HepG2 (cell line): ENCODE measurements around the gene PODXL. TPM values are rescaled to one million over a fixed set of nuclear protein-coding genes. Genes with fewer than 3 reads are reported as not detected.
A peak's percentile ranks its signal among the peaks of the same experiment; 100 is the strongest.

Experiments used
- ATAC-seq: fragments of 200-7000 bp; cut with Tn5 transposase; 3 replicates; pipeline ENCODE4 v1.9.1; 2020; ENCODE audit warnings: mild to moderate bottlenecking, moderate library complexity
- BruUV-seq: library from RNA; stranded (reverse); fragments of 400-500 nt; replicated peaks from 2 replicates; lab custom pipeline; 2021; lab: Mats Ljungman, UMichigan
- CTCF ChIA-PET: fragments of 300-600 bp; formaldehyde crosslinking; extraction: SDS; loops from one replicate; lab custom pipeline; 2021; ENCODE audit warnings: low total read pairs, inconsistent platforms, low intra/inter-chr PET ratio; lab: Yijun Ruan, JAX
- POLR2A ChIA-PET: fragments of 350-600 bp; sonication (Branson Sonifier 250); formaldehyde crosslinking; loops from one replicate; lab custom pipeline; 2020; ENCODE audit warnings: antibody characterized with exemption, inconsistent platforms; lab: Yijun Ruan, JAX
- DNase-seq: peaks from one replicate; pipeline ENCODE4 v3.0.0-alpha.2; 2015; ENCODE audit warnings: low spot score
- FAIRE-seq: peaks from 3 replicates; lab custom pipeline; 2011; peaks lifted over from hg19 to GRCh38; lab: Jason Lieb, UNC
- H2AFZ ChIP-seq: one replicate; pipeline ENCODE4 v1.6.1; 2011; ENCODE audit warnings: low read length, inconsistent platforms
- H3K27ac ChIP-seq: fragments of 300-600 bp; 3 replicates; pipeline ENCODE4 v1.8.0; 2011; ENCODE audit warnings: mixed run types, mild to moderate bottlenecking, mixed read lengths, low read length, inconsistent platforms; ENCODE audit not compliant: insufficient read depth; ENCODE audit errors: extremely low read length
- H3K27me3 ChIP-seq, 2 experiments: fragments of 200-600 bp in 1 of 2; 2 replicates in 1 of 2; 3 replicates in 1 of 2; pipeline versions ENCODE4 v1.6.0 to v1.8.0; 2011; ENCODE audit warnings: low read length in 2 of 2, mild to moderate bottlenecking in 2 of 2, moderate library complexity in 2 of 2, inconsistent platforms in 1 of 2; ENCODE audit not compliant: insufficient read depth in 2 of 2, control insufficient read depth in 1 of 2
- H3K36me3 ChIP-seq, 2 experiments: fragments of 200-600 bp in 1 of 2; replicated peaks in 1 of 2; 2 replicates in 1 of 2; 3 replicates in 1 of 2; pipeline versions ENCODE4 v1.5.1 to v1.8.0; 2011; ENCODE audit warnings: low read length in 2 of 2, inconsistent platforms in 1 of 2; ENCODE audit not compliant: insufficient read depth in 2 of 2, control insufficient read depth in 1 of 2
- H3K4me1 ChIP-seq: 2 replicates; pipeline ENCODE4 v1.5.1; 2012; ENCODE audit warnings: low read length, inconsistent platforms; ENCODE audit not compliant: insufficient read depth
- H3K4me2 ChIP-seq: 2 replicates; pipeline ENCODE4 v1.6.0; 2011; ENCODE audit warnings: low read depth, low read length, inconsistent platforms
- H3K4me3 ChIP-seq, 3 experiments: fragments of 200-600 bp in 1 of 3; sonication (generic), shearing (Covaris generic) in 1 of 3; replicated peaks in 1 of 3; 2 replicates each; pipeline ENCODE4 v1.5.1; 2011 to 2016; ENCODE audit warnings: low read length in 3 of 3, inconsistent platforms in 2 of 3, low read depth in 2 of 3, mild to moderate bottlenecking in 2 of 3, control low read depth in 1 of 3, mixed read lengths in 1 of 3; ENCODE audit not compliant: insufficient read depth in 1 of 3
- H3K79me2 ChIP-seq: one replicate; pipeline ENCODE4 v1.6.1; 2011; ENCODE audit warnings: low read length, inconsistent platforms; ENCODE audit not compliant: insufficient read depth
- H3K9ac ChIP-seq: 2 replicates; pipeline ENCODE4 v1.6.0; 2011; ENCODE audit warnings: mild to moderate bottlenecking, low read depth, low read length, inconsistent platforms; ENCODE audit not compliant: insufficient read depth
- H3K9me3 ChIP-seq: 2 replicates; pipeline ENCODE4 v1.5.1; 2012; ENCODE audit warnings: mild to moderate bottlenecking, low read length
- H4K20me1 ChIP-seq: 2 replicates; pipeline ENCODE4 v1.6.0; 2011; ENCODE audit warnings: inconsistent platforms, mild to moderate bottlenecking, low read length, moderate library complexity; ENCODE audit not compliant: insufficient read depth
- EED ChIP-seq: sonication (generic); formaldehyde crosslinking; IDR thresholded peaks from 2 replicates; pipeline ENCODE4 v1.5.0; 2020; ENCODE audit warnings: mild to moderate bottlenecking, missing genetic modification reagents
- HNRNPUL1 ChIP-seq: fragments of 200-400 bp; formaldehyde crosslinking; IDR thresholded peaks from 2 replicates; pipeline ENCODE4 v1.6.1; 2017; ENCODE audit warnings: low read depth, mild to moderate bottlenecking, low read length, moderate library complexity
- KMT2B ChIP-seq: IDR thresholded peaks from 2 replicates; pipeline ENCODE4 v1.6.1; 2016; ENCODE audit warnings: missing genetic modification reagents, missing compliant biosample characterization
- NONO ChIP-seq, 2 experiments: fragments of 450-650 bp in 1 of 2; sonication (generic) in 1 of 2; formaldehyde crosslinking in 1 of 2; IDR thresholded peaks in 1 of 2; conservative IDR thresholded peaks in 1 of 2; 2 replicates each; pipeline versions ENCODE4 v1.6.1 to v1.8.0; 2017 to 2022; ENCODE audit warnings: mild to moderate bottlenecking in 1 of 2, missing genetic modification reagents in 1 of 2, moderate library complexity in 1 of 2
- ZNF629 ChIP-seq: sonication (generic); formaldehyde crosslinking; conservative IDR thresholded peaks from 2 replicates; pipeline ENCODE4 v1.5.0; 2020; ENCODE audit warnings: missing genetic modification reagents
- WGBS: methylation state at CpG from one replicate; pipeline ENCODE4 v1.1.6; 2017; ENCODE audit warnings: low lambda C conversion rate; 5-methylcytosine and 5-hydroxymethylcytosine counted together
- in situ Hi-C: cut with HindIII; loops from 2 replicates; pipeline ENCODE4 v1.10.0; 2017; ENCODE audit warnings: low pct_unique_long_range_greater_than_20kb; ENCODE audit not compliant: extremely low pct_ligation_motif_present
- intact Hi-C: fragments of 100-400 bp; cut with micrococcal nuclease; formaldehyde crosslinking; loops from one replicate; pipeline ENCODE4 v1.10.0; 2022; ENCODE audit not compliant: unreplicated experiment
- polyA plus RNA-seq, 8 experiments: library from polyadenylated mRNA; depleted of rRNA in 3 of 8; stranded (reverse) in 7 of 8; unstranded in 1 of 8; fragments of >200 nt; fragmentation: Illumina TruSeq in 4 of 8; extraction: Trizol in 4 of 8; gene quantifications; 2 replicates each; pipeline versions ENCODE4 v1.2.1 to v1.2.3, GENCODE V29; 2011 to 2016; ENCODE audit warnings: low read depth in 4 of 8, missing spikeins in 1 of 8, mixed read lengths in 1 of 8; ENCODE audit not compliant: insufficient read depth in 1 of 8
- total RNA-seq, 5 experiments: library from RNA; depleted of rRNA; stranded (reverse); fragments of >200 nt; fragmentation: Illumina TruSeq; extraction: Trizol; gene quantifications; 2 replicates each; pipeline ENCODE4 v1.2.3, GENCODE V29; 2016; ENCODE audit warnings: low read depth in 1 of 5
- TF ChIP-seq, protein P1 (sequence below): IDR thresholded peaks from 2 replicates; pipeline ENCODE4 v1.6.1; 2016; ENCODE audit warnings: mild to moderate bottlenecking

The PODXL gene
- total and polyA plus RNA-seq, 2 of the 13 experiments (the other 11 are each of a cell fraction or from before 2014, with no cell fraction given) = 0.22 to 0.54 TPM

- no peak overlapping the region for H3K9ac ChIP-seq
- no peak overlapping the region for H3K27ac ChIP-seq
- CTCF ChIA-PET = interaction anchor here (1.6 kb wide), 1 partner anchor 146 kb away, joined by 10 read pairs; no protein-coding TSS in a partner anchor
- no peaks in the 10 kb centered on the region for H4K20me1 ChIP-seq
- ATAC-seq = no peak
- H3K79me2 ChIP-seq = no peaks in the 10 kb centered on the region
- H3K4me2 ChIP-seq = no peak overlapping the region
- DNase-seq = no peak
- POLR2A ChIA-PET = no interaction called here
- no peak overlapping the region for H3K4me3 ChIP-seq
- intact Hi-C loops = loop anchor here (1.0 kb wide), 1 partner anchor 145 kb away; no protein-coding TSS in a partner anchor
- peaks cover 25% of the 10 kb centered on the region for H3K4me1 ChIP-seq
- WGBS = 53% methylated on average over 10 of the region's 10 CpGs
- no peak for FAIRE-seq
- no peak overlapping the region for H2AFZ ChIP-seq
- peaks cover 0 to 3% of the 10 kb centered on the region in 2 experiments; a peak in 1 of 5 replicates for H3K27me3 ChIP-seq
- no peaks in the 10 kb centered on the region for H3K36me3 ChIP-seq
- no peaks in the 10 kb centered on the region for H3K9me3 ChIP-seq
- in situ Hi-C loops = loop anchor here (10.0 kb wide), 1 partner anchor 146 kb away; no protein-coding TSS in a partner anchor
- no TSS peak for BruUV-seq
- peak; percentile 49; the same call in 1 of the 2 replicates for TF ChIP-seq ZNF629 (CRISPR knock-in tag)
- TF ChIP-seq HNRNPUL1 = no peak
- TF ChIP-seq KMT2B (CRISPR knock-in tag) = no peak
Measured at GRCh38 chr7:131508754-131509486, 47.5 kb downstream of the PODXL start.

- in situ Hi-C loops (loop anchor here (10.0 kb wide), 1 partner anchor 147 kb away; no protein-coding TSS in a partner anchor), intact Hi-C loops (loop anchor here (1.0 kb wide), 1 partner anchor 147 kb away; no protein-coding TSS in a partner anchor)
- Histone ChIP-seq H3K27ac (no peak overlapping the region), H3K4me1 (peaks cover 31% of the 10 kb centered on the region), H4K20me1 (no peaks in the 10 kb centered on the region), H3K27me3 (no peaks in the 10 kb centered on the region; a peak in 1 of 5 replicates), H3K4me3 (peak overlapping the region in 1 of 3 experiments; percentile 40; a peak in 1 of 6 replicates), H3K36me3 (no peaks in the 10 kb centered on the region), H2AFZ (no peak overlapping the region), H3K9ac (no peak overlapping the region), H3K9me3 (no peaks in the 10 kb centered on the region), H3K4me2 (peak overlapping the region; percentile 67), H3K79me2 (no peaks in the 10 kb centered on the region)
- FAIRE-seq (peak; percentile 72), ATAC-seq (peak; percentile 75), DNase-seq (peak; percentile 53)
- BruUV-seq = no TSS peak
- WGBS = 3% methylated on average over 7 of the region's 14 CpGs
- CTCF ChIA-PET = interaction anchor here (1.1 to 1.6 kb wide), 2 partner anchors 39 to 147 kb away, joined by 3 to 10 read pairs; no protein-coding TSS in a partner anchor
- POLR2A ChIA-PET = no interaction called here
- TF ChIP-seq NONO (IDR thresholded peaks at IDR 0.05) (no peak), NONO (CRISPR knock-in tag; conservative IDR thresholded peaks at IDR 0.05) (peak; percentile 55), EED (no peak)
- TF ChIP-seq, protein P1, sequence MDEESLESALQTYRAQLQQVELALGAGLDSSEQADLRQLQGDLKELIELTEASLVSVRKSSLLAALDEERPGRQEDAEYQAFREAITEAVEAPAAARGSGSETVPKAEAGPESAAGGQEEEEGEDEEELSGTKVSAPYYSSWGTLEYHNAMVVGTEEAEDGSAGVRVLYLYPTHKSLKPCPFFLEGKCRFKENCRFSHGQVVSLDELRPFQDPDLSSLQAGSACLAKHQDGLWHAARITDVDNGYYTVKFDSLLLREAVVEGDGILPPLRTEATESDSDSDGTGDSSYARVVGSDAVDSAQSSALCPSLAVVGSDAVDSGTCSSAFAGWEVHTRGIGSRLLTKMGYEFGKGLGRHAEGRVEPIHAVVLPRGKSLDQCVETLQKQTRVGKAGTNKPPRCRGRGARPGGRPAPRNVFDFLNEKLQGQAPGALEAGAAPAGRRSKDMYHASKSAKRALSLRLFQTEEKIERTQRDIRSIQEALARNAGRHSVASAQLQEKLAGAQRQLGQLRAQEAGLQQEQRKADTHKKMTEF (CRISPR knock-in tag) = 0 out of 2 replicates have a peak, but pooled peaks have one; percentile 22
Measured at GRCh38 chr7:131507592-131508331, 48.7 kb downstream of the PODXL start.
